K562 (cell line): ENCODE results near the gene MKRN3. TPM values are rescaled to one million over a fixed set of nuclear protein-coding genes. Genes with fewer than 3 reads are reported as not detected.

ENCODE experiments used
- ATAC-seq: fragments of 200-7000 bp; cut with Tn5 transposase; 3 replicates; pipeline ENCODE4 v1.9.1; 2020; ENCODE audit warnings: moderate library complexity
- BruUV-seq: library from RNA; stranded (reverse); fragments of 400-500 nt; replicated peaks from 2 replicates; lab custom pipeline; 2021; lab: Mats Ljungman, UMichigan
- CTCF ChIA-PET: fragments of 300-600 bp; formaldehyde crosslinking; extraction: SDS; loops from one replicate; lab custom pipeline; 2021; ENCODE audit warnings: low intra/inter-chr PET ratio; lab: Yijun Ruan, JAX
- POLR2A ChIA-PET: fragments of 300-600, 350-650 bp; sonication (Branson Sonifier 250); formaldehyde crosslinking; extraction: SDS; loops from one replicate; lab custom pipeline; 2021; ENCODE audit warnings: antibody characterized with exemption, inconsistent platforms; lab: Yijun Ruan, JAX
- DNase-seq, 4 experiments: peaks; one replicate each; pipeline versions ENCODE4 v3.0.0 to v3.0.0-alpha.2; 2011 to 2018; ENCODE audit warnings: low spot score in 3 of 4, mixed read lengths in 3 of 4; ENCODE audit errors: extremely low read depth in 1 of 4
- FAIRE-seq: peaks from 2 replicates; lab custom pipeline; 2011; peaks lifted over from hg19 to GRCh38; lab: Jason Lieb, UNC
- H2AFZ ChIP-seq: 2 replicates; pipeline ENCODE4 v1.6.0; 2011; ENCODE audit warnings: low read depth, low read length, control low read depth, inconsistent platforms
- H3K27ac ChIP-seq: fragments of 200-600 bp; 3 replicates; pipeline ENCODE4 v1.8.0; 2011; ENCODE audit warnings: low read depth, mild to moderate bottlenecking, control low read depth, inconsistent platforms, low read length, moderate library complexity, mixed read lengths; ENCODE audit errors: extremely low read depth
- H3K27me3 ChIP-seq, 2 experiments: fragments of 300-600 bp in 1 of 2; 2 replicates in 1 of 2; 3 replicates in 1 of 2; pipeline versions ENCODE4 v1.6.0 to v1.8.0; 2011; ENCODE audit warnings: inconsistent platforms in 2 of 2, low read length in 2 of 2, mild to moderate bottlenecking in 1 of 2, mixed read lengths in 1 of 2, moderate library complexity in 1 of 2; ENCODE audit not compliant: control insufficient read depth in 2 of 2, insufficient read depth in 2 of 2
- H3K36me3 ChIP-seq: fragments of 300-600 bp; 3 replicates; pipeline ENCODE4 v1.8.0; 2011; ENCODE audit warnings: mild to moderate bottlenecking, low read length, inconsistent platforms; ENCODE audit not compliant: control insufficient read depth, insufficient read depth
- H3K4me1 ChIP-seq, 2 experiments: fragments of 200-600 bp in 1 of 2; replicated peaks in 1 of 2; 2 replicates in 1 of 2; 3 replicates in 1 of 2; pipeline versions ENCODE4 v1.5.1 to v1.8.0; 2011; ENCODE audit warnings: inconsistent platforms in 2 of 2, low read length in 2 of 2, mild to moderate bottlenecking in 1 of 2, mixed read lengths in 1 of 2, moderate library complexity in 1 of 2; ENCODE audit not compliant: control insufficient read depth in 2 of 2, insufficient read depth in 2 of 2
- H3K4me2 ChIP-seq: 2 replicates; pipeline ENCODE4 v1.6.1; 2011; ENCODE audit warnings: low read length, control low read depth, inconsistent platforms, mixed read lengths; ENCODE audit not compliant: insufficient read depth
- H3K4me3 ChIP-seq: fragments of 200-600 bp; sonication (generic), shearing (Covaris generic); 2 replicates; pipeline ENCODE4 v1.5.1; 2016; ENCODE audit warnings: control low read depth, inconsistent platforms
- H3K79me2 ChIP-seq: fragments of 200-600 bp; 3 replicates; pipeline ENCODE4 v1.8.0; 2011; ENCODE audit warnings: low read length, inconsistent platforms; ENCODE audit not compliant: control insufficient read depth, insufficient read depth
- H3K9ac ChIP-seq, 2 experiments: 2 replicates each; pipeline versions ENCODE4 v1.6.0 to v1.6.1; 2011; ENCODE audit warnings: low read depth in 2 of 2, low read length in 2 of 2, control low read depth in 1 of 2, inconsistent platforms in 1 of 2, mild to moderate bottlenecking in 1 of 2, mixed read lengths in 1 of 2; ENCODE audit not compliant: insufficient read depth in 1 of 2
- H3K9me1 ChIP-seq: one replicate; pipeline ENCODE4 v1.6.0; 2011; ENCODE audit warnings: inconsistent platforms, mild to moderate bottlenecking, low read length, moderate library complexity; ENCODE audit not compliant: control insufficient read depth, insufficient read depth
- H3K9me3 ChIP-seq: replicated peaks from 2 replicates; pipeline ENCODE4 v1.5.1; 2011; ENCODE audit warnings: low read depth, low read length, inconsistent platforms; ENCODE audit not compliant: control insufficient read depth, insufficient read depth
- H4K20me1 ChIP-seq: replicated peaks from 2 replicates; pipeline ENCODE4 v1.6.1; 2011; ENCODE audit warnings: low read length, inconsistent platforms, mixed read lengths; ENCODE audit not compliant: control insufficient read depth, insufficient read depth
- ARNT ChIP-seq, 2 experiments: fragments of 450-650 bp; IDR thresholded peaks; 2 replicates each; pipeline ENCODE4 v1.6.1; 2016; ENCODE audit warnings: mild to moderate bottlenecking in 1 of 2
- BDP1 ChIP-seq: IDR thresholded peaks from 3 replicates; pipeline ENCODE4 v1.6.1; 2011; ENCODE audit not compliant: insufficient read length, insufficient read depth
- BHLHE40 ChIP-seq: IDR thresholded peaks from 2 replicates; pipeline ENCODE4 v1.6.1; 2011; ENCODE audit warnings: low read length, improper control_type of control experiment
- CCNT2 ChIP-seq: IDR thresholded peaks from 2 replicates; pipeline ENCODE4 v1.6.1; 2011; ENCODE audit warnings: borderline replicate concordance, low read depth, mild to moderate bottlenecking, moderate library complexity, mixed read lengths, low read length; ENCODE audit not compliant: insufficient read length; ENCODE audit errors: extremely low read depth
- KDM2B ChIP-seq: fragments of 250-450 bp; sonication (Bioruptor Pico); IDR thresholded peaks from 2 replicates; pipeline ENCODE4 v1.8.0; 2021; ENCODE audit warnings: mild to moderate bottlenecking, moderate library complexity
- KDM4B ChIP-seq, 2 experiments: fragments of 450-650 bp in 1 of 2; sonication (generic) in 1 of 2; IDR thresholded peaks; 2 replicates each; pipeline ENCODE4 v1.6.1; 2016 to 2017; ENCODE audit warnings: borderline replicate concordance in 2 of 2, antibody characterized with exemption in 1 of 2, low read depth in 1 of 2, mild to moderate bottlenecking in 1 of 2
- MTA1 ChIP-seq: fragments of 450-650 bp; IDR thresholded peaks from 2 replicates; pipeline ENCODE4 v1.6.1; 2017; ENCODE audit warnings: borderline replicate concordance
- WGBS: fragments of 100-300 bp; shearing (Covaris generic); methylation state at CpG from one replicate; pipeline ENCODE4 v1.1.6; 2016; ENCODE audit warnings: low coverage, mixed read lengths; ENCODE audit not compliant: insufficient coverage; ENCODE audit errors: missing lambda C conversion rate; 5-methylcytosine and 5-hydroxymethylcytosine counted together
- in situ Hi-C: fragments of 300-500 bp; cut with MboI; formaldehyde crosslinking; loops from 4 replicates; pipeline ENCODE4 v1.15.0; 2018; ENCODE audit warnings: inconsistent platforms, mixed read lengths
- intact Hi-C: fragments of 100-400 bp; cut with micrococcal nuclease; formaldehyde crosslinking; loops from 2 replicates; pipeline ENCODE4 v1.14.2; 2022
- polyA plus RNA-seq, 8 experiments: library from polyadenylated mRNA; depleted of rRNA in 4 of 8; stranded (reverse) in 5 of 8; unstranded in 3 of 8; fragments of >200 nt; fragmentation: Nextera tagmentation in 2 of 8; fragmentation: Illumina TruSeq in 1 of 8; extraction: Ambion mirVana in 2 of 8; extraction: Trizol in 1 of 8; gene quantifications; 2 replicates each; pipeline versions ENCODE4 v1.2.1 to v1.2.3, GENCODE V29; 2011 to 2014; ENCODE audit warnings: inconsistent platforms in 1 of 8, missing spikeins in 1 of 8
- total RNA-seq, 7 experiments: library from RNA; depleted of rRNA in 6 of 7; stranded (reverse); fragments of >200 nt in 6 of 7; fragmentation: Illumina TruSeq in 2 of 7; extraction: Trizol in 2 of 7; gene quantifications; 2 replicates each; pipeline versions ENCODE4 v1.2.1 to v1.2.3, GENCODE V29; 2011 to 2021; ENCODE audit warnings: low replicate concordance in 1 of 7
- TF ChIP-seq, protein P1 (sequence below): fragments of 250-450 bp; sonication (Bioruptor Pico); IDR thresholded peaks from 2 replicates; pipeline ENCODE4 v1.5.0; 2021

MKRN3 gene
- total and polyA plus RNA-seq, 9 of the 15 experiments (the other 6 are each of a cell fraction or from before 2014, with no cell fraction given), result 6.5 to 33.4 (median 25.1) TPM

DNA sequence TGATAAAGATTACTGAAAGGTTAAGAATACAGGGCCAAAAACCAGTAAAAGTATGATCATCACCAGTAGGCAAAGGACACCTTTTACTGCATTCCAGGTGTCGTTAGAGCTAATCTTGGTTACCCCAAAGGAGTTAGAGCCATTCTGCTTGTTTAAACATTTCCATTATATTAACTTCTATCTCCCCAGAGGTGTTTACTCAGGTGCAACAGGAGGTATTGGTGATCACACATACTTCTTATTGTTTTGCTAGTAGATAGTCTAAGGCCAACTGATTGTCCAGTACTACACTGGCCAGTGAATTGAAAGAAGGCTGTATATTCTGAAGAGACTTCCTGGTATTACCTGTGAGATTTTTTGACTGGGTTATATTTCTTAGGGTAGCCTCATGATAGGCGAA is 22.8 kb downstream of the MKRN3 start:
- H3K27ac ChIP-seq, result no peak overlapping the region
- POLR2A ChIA-PET, result interaction anchor here (0.9 to 1.5 kb wide), 2 partner anchors 8 to 14 kb away, joined by 3 read pairs; no protein-coding TSS in a partner anchor
- TF ChIP-seq BDP1 (no peak), ARNT (IDR thresholded peaks at IDR 0.05) (no peak), BHLHE40 (no peak), KDM4B (IDR thresholded peaks at IDR 0.05; ENCODE audit: borderline replicate concordance in 2 of 2, low read depth in 1 of 2) (no peak), KDM2B (CRISPR knock-in tag) (no peak), CCNT2 (no peak), MTA1 (no peak)
- TF ChIP-seq, protein P1, sequence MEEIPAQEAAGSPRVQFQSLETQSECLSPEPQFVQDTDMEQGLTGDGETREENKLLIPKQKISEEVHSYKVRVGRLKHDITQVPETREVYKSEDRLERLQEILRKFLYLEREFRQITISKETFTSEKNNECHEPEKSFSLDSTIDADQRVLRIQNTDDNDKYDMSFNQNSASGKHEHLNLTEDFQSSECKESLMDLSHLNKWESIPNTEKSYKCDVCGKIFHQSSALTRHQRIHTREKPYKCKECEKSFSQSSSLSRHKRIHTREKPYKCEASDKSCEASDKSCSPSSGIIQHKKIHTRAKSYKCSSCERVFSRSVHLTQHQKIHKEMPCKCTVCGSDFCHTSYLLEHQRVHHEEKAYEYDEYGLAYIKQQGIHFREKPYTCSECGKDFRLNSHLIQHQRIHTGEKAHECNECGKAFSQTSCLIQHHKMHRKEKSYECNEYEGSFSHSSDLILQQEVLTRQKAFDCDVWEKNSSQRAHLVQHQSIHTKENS, result no peak
- 0 out of 2 replicates have a peak, but pooled peaks cover 3% of the 10 kb centered on the region for H4K20me1 ChIP-seq
- H3K79me2 ChIP-seq, result no peaks in the 10 kb centered on the region
- no peak for FAIRE-seq
- H3K9me1 ChIP-seq, result no peaks in the 10 kb centered on the region
- in situ Hi-C loops (no loop called here), intact Hi-C loops (no loop called here)
- no peak overlapping the region for H3K9ac ChIP-seq
- no peaks in the 10 kb centered on the region for H3K36me3 ChIP-seq
- DNase-seq, result no peak
- CTCF ChIA-PET, result no interaction called here
- 0% methylated on average over 2 of the region's 2 CpGs for WGBS
- no peaks in the 10 kb centered on the region for H3K4me1 ChIP-seq
- no peak for ATAC-seq
- H3K4me2 ChIP-seq, result no peak overlapping the region
- H3K4me3 ChIP-seq, result no peak overlapping the region
- H3K9me3 ChIP-seq, result no peaks in the 10 kb centered on the region
- peaks cover 0 to 7% of the 10 kb centered on the region in 2 experiments; a peak in 1 of 5 replicates for H3K27me3 ChIP-seq
- no peak overlapping the region for H2AFZ ChIP-seq
- no TSS peak for BruUV-seq
